A549 (cell line): Measurements from ENCODE around the gene AMACR. TPM values are rescaled to one million over a fixed set of nuclear protein-coding genes. Genes with fewer than 3 reads are reported as not detected.

ENCODE experiments used
- ATAC-seq, 2 experiments: fragments of 200-7000 bp in 1 of 2; fragments of >200 bp in 1 of 2; cut with Nextera tagmentation in 1 of 2; cut with Tn5 transposase in 1 of 2; 3 replicates each; pipeline versions ENCODE4 v1.8.0 to v1.9.1; 2018 to 2020; ENCODE audit warnings: mild to moderate bottlenecking in 1 of 2, moderate library complexity in 1 of 2
- CTCF ChIA-PET: fragments of 300-600 bp; sonication (Branson Sonifier 250); formaldehyde crosslinking; extraction: SDS; loops from one replicate; lab custom pipeline; 2021; ENCODE audit warnings: antibody characterized with exemption, inconsistent platforms; lab: Yijun Ruan, JAX
- POLR2A ChIA-PET: fragments of 350-600 bp; formaldehyde crosslinking; extraction: SDS; loops from one replicate; lab custom pipeline; 2021; ENCODE audit warnings: antibody characterized with exemption, inconsistent platforms; lab: Yijun Ruan, JAX
- DNase-seq, 2 experiments: peaks; one replicate each; pipeline versions ENCODE4 v3.0.0 to v3.0.0-alpha.2; 2011 to 2016; ENCODE audit warnings: low read depth in 1 of 2, low spot score in 1 of 2
- FAIRE-seq: peaks from 2 replicates; lab custom pipeline; 2011; peaks lifted over from hg19 to GRCh38; lab: Jason Lieb, UNC
- H3K27ac ChIP-seq, 2 experiments: fragments of >200 bp; sonication (Bioruptor Twin); formaldehyde crosslinking; 3 replicates each; pipeline ENCODE4 v1.5.1; 2016 to 2017
- H3K4me1 ChIP-seq: fragments of >200 bp; sonication (Bioruptor Twin); formaldehyde crosslinking; 3 replicates; pipeline ENCODE4 v1.6.1; 2016
- H3K4me2 ChIP-seq: fragments of >200 bp; sonication (Bioruptor Twin); formaldehyde crosslinking; 3 replicates; pipeline ENCODE4 v1.6.1; 2016
- H3K4me3 ChIP-seq: fragments of >200 bp; sonication (Bioruptor Twin); formaldehyde crosslinking; 3 replicates; pipeline ENCODE4 v1.5.1; 2016
- H3K9me3 ChIP-seq: fragments of >200 bp; sonication (Bioruptor Twin); formaldehyde crosslinking; 3 replicates; pipeline ENCODE4 v1.6.1; 2016
- CEBPB ChIP-seq, 2 experiments: fragments of >200 bp in 1 of 2; sonication (Bioruptor Twin) in 1 of 2; formaldehyde crosslinking in 1 of 2; IDR thresholded peaks; 2 replicates each; pipeline ENCODE4 v1.6.1; 2012 to 2016
- EHF ChIP-seq: fragments of 250-450 bp; sonication (Bioruptor Pico); IDR thresholded peaks from 2 replicates; pipeline ENCODE4 v1.5.0; 2020; ENCODE audit warnings: mild to moderate bottlenecking
- EHMT2 ChIP-seq: fragments of 200-600 bp; sonication (generic); IDR thresholded peaks from 2 replicates; pipeline ENCODE4 v1.6.1; 2016; ENCODE audit warnings: antibody characterized with exemption, low read depth, mild to moderate bottlenecking, moderate library complexity
- EP300 ChIP-seq, 2 experiments: fragments of >200 bp; sonication (Bioruptor Twin); formaldehyde crosslinking; IDR thresholded peaks; 2 replicates in 1 of 2; 3 replicates in 1 of 2; pipeline ENCODE4 v1.6.1; 2016 to 2017
- FOSB ChIP-seq: fragments of 250-450 bp; sonication (Bioruptor Pico); IDR thresholded peaks from 2 replicates; pipeline ENCODE4 v1.5.0; 2020; ENCODE audit warnings: mild to moderate bottlenecking, moderate library complexity
- FOSL2 ChIP-seq, 2 experiments: fragments of 450-650 bp in 1 of 2; fragments of >200 bp in 1 of 2; sonication (Bioruptor Twin) in 1 of 2; formaldehyde crosslinking; IDR thresholded peaks; 2 replicates each; pipeline versions ENCODE4 v1.5.0 to v1.6.1; 2016 to 2020; ENCODE audit warnings: mild to moderate bottlenecking in 1 of 2, moderate library complexity in 1 of 2
- HEYL ChIP-seq: fragments of 250-450 bp; sonication (Bioruptor Pico); IDR thresholded peaks from 2 replicates; pipeline ENCODE4 v1.8.0; 2021; ENCODE audit warnings: mild to moderate bottlenecking, moderate library complexity
- HOXA7 ChIP-seq: fragments of 250-450 bp; sonication (Bioruptor Pico); IDR thresholded peaks from 2 replicates; pipeline ENCODE4 v1.5.0; 2020; ENCODE audit warnings: mild to moderate bottlenecking, moderate library complexity
- HOXB13 ChIP-seq: fragments of 250-450 bp; sonication (Bioruptor Pico); IDR thresholded peaks from 2 replicates; pipeline ENCODE4 v1.5.0; 2020; ENCODE audit warnings: low read depth, mild to moderate bottlenecking, moderate library complexity
- JUN ChIP-seq, 2 experiments: fragments of >200 bp; sonication (Bioruptor Twin); formaldehyde crosslinking; IDR thresholded peaks; 2 replicates in 1 of 2; 3 replicates in 1 of 2; pipeline ENCODE4 v1.6.1; 2016 to 2017
- KDM1A ChIP-seq: fragments of 200-600 bp; sonication (generic); IDR thresholded peaks from 2 replicates; pipeline ENCODE4 v1.6.1; 2016; ENCODE audit warnings: low read depth, mild to moderate bottlenecking
- KDM5A ChIP-seq: fragments of 200-600 bp; sonication (generic); IDR thresholded peaks from 2 replicates; pipeline ENCODE4 v1.6.1; 2016; ENCODE audit warnings: antibody characterized with exemption, mild to moderate bottlenecking
- NFE2L2 ChIP-seq: fragments of 150-350 bp; conservative IDR thresholded peaks from 2 replicates; pipeline ENCODE4 v1.6.1; 2014; ENCODE audit warnings: low read length
- RAD21 ChIP-seq, 2 experiments: fragments of >200 bp in 1 of 2; sonication (Bioruptor Twin) in 1 of 2; formaldehyde crosslinking in 1 of 2; IDR thresholded peaks in 1 of 2; conservative IDR thresholded peaks in 1 of 2; 2 replicates in 1 of 2; 3 replicates in 1 of 2; pipeline ENCODE4 v1.6.1; 2012 to 2018; ENCODE audit warnings: inconsistent platforms in 1 of 2
- RARB ChIP-seq: fragments of 250-450 bp; sonication (Bioruptor Pico); IDR thresholded peaks from 2 replicates; pipeline ENCODE4 v1.8.0; 2021; ENCODE audit warnings: mild to moderate bottlenecking, moderate library complexity
- RCOR1 ChIP-seq: fragments of 150-350 bp; IDR thresholded peaks from 2 replicates; pipeline ENCODE4 v1.6.1; 2014; ENCODE audit warnings: antibody characterized with exemption, low read length, low read depth
- RNF2 ChIP-seq: fragments of 200-600 bp; sonication (generic); IDR thresholded peaks from 2 replicates; pipeline ENCODE4 v1.6.1; 2016; ENCODE audit warnings: low read depth, mild to moderate bottlenecking, antibody characterized with exemption, moderate library complexity, borderline replicate concordance
- TFCP2L1 ChIP-seq: fragments of 250-450 bp; sonication (Bioruptor Pico); IDR thresholded peaks from 2 replicates; pipeline ENCODE4 v1.5.0; 2021; ENCODE audit warnings: mild to moderate bottlenecking
- ZC3H11A ChIP-seq: fragments of 450-650 bp; IDR thresholded peaks from 2 replicates; pipeline ENCODE4 v1.6.1; 2014; ENCODE audit warnings: antibody characterized with exemption, mild to moderate bottlenecking
- ZFP36 ChIP-seq: fragments of 450-650 bp; IDR thresholded peaks from 2 replicates; pipeline ENCODE4 v1.6.1; 2014; ENCODE audit warnings: borderline replicate concordance; ENCODE audit not compliant: partially characterized antibody
- ZSCAN20 ChIP-seq: fragments of 250-450 bp; sonication (Bioruptor Pico); IDR thresholded peaks from 2 replicates; pipeline ENCODE4 v1.8.0; 2022; ENCODE audit warnings: mild to moderate bottlenecking, moderate library complexity
- WGBS: methylation state at CpG from one replicate; pipeline ENCODE4 v1.1.6; 2017; ENCODE audit errors: missing lambda C conversion rate; 5-methylcytosine and 5-hydroxymethylcytosine counted together
- polyA plus RNA-seq, 4 experiments: library from polyadenylated mRNA; depleted of rRNA in 3 of 4; stranded (reverse); fragments of >200 nt; fragmentation: RNase III in 1 of 4; extraction: RNeasy Plus Mini Kit Qiagen cat#74134 plus additional on column Dnase treatment in 1 of 4; gene quantifications; 2 replicates in 3 of 4; 3 replicates in 1 of 4; pipeline ENCODE4 v1.2.3, GENCODE V29; 2011 to 2017
- TF ChIP-seq, protein P1 (sequence below): fragments of >200 bp; sonication (Bioruptor Twin); formaldehyde crosslinking; IDR thresholded peaks from 3 replicates; pipeline ENCODE4 v1.5.1; 2016
- TF ChIP-seq, protein P2 (sequence below): fragments of 250-450 bp; sonication (Bioruptor Pico); IDR thresholded peaks from 2 replicates; pipeline ENCODE4 v1.5.0; 2020; ENCODE audit warnings: low read depth, mild to moderate bottlenecking, moderate library complexity
- TF ChIP-seq, protein P3 (sequence below): IDR thresholded peaks from 2 replicates; pipeline ENCODE4 v1.6.1; 2012; ENCODE audit warnings: low read depth, borderline replicate concordance
- TF ChIP-seq, protein P4 (sequence below): fragments of 150-350 bp; IDR thresholded peaks from 2 replicates; pipeline ENCODE4 v1.6.1; 2014; ENCODE audit warnings: low read depth, mild to moderate bottlenecking, low read length
- TF ChIP-seq, protein P5 (sequence below): fragments of 250-450 bp; sonication (Bioruptor Pico); IDR thresholded peaks from 2 replicates; pipeline ENCODE4 v1.5.0; 2021; ENCODE audit warnings: mild to moderate bottlenecking, moderate library complexity, borderline replicate concordance

Gene AMACR
- polyA plus RNA-seq, 2 of the 4 experiments (the other 2 are of a cell fraction) = 21.1 to 30.1 TPM

DNA sequence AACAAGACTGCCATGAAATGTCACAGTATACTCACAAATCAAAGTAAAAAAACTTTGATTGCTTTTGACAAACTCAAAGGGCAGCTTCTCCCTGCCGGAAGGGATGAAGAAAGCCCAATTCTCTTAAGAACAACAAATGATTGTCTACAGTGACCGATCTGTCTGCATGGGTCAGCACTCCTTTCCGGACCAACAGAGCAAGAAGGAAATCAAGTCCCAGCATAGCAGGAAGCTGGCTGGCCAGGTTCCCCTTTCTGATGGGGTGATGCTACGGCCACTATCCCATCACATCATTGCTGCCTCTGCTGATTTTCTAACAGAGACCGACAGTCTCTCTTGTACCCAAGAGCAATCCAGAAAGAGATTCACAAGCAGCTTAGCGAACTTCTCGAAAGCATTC lies 34.5 kb upstream of the AMACR start:
- Histone ChIP-seq H3K27ac (no peak overlapping the region), H3K4me1 (peaks cover 8% of the 10 kb centered on the region; the same call in 2 of the 3 replicates), H3K4me3 (no peak overlapping the region), H3K4me2 (no peak overlapping the region), H3K9me3 (no peaks in the 10 kb centered on the region)
- TF ChIP-seq, protein P1, sequence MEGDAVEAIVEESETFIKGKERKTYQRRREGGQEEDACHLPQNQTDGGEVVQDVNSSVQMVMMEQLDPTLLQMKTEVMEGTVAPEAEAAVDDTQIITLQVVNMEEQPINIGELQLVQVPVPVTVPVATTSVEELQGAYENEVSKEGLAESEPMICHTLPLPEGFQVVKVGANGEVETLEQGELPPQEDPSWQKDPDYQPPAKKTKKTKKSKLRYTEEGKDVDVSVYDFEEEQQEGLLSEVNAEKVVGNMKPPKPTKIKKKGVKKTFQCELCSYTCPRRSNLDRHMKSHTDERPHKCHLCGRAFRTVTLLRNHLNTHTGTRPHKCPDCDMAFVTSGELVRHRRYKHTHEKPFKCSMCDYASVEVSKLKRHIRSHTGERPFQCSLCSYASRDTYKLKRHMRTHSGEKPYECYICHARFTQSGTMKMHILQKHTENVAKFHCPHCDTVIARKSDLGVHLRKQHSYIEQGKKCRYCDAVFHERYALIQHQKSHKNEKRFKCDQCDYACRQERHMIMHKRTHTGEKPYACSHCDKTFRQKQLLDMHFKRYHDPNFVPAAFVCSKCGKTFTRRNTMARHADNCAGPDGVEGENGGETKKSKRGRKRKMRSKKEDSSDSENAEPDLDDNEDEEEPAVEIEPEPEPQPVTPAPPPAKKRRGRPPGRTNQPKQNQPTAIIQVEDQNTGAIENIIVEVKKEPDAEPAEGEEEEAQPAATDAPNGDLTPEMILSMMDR = no peak
- TF ChIP-seq ZFP36 (no peak), RAD21 (conservative IDR thresholded peaks at IDR 0.05 in 1 of 2, IDR thresholded peaks at IDR 0.05 in 1 of 2) (no peak), KDM5A (no peak), HOXB13 (no peak), RARB (CRISPR knock-in tag) (no peak), HEYL (CRISPR knock-in tag) (no peak), TFCP2L1 (CRISPR knock-in tag) (no peak), HOXA7 (no peak), FOSB (CRISPR knock-in tag) (no peak)
- TF ChIP-seq, protein P2, sequence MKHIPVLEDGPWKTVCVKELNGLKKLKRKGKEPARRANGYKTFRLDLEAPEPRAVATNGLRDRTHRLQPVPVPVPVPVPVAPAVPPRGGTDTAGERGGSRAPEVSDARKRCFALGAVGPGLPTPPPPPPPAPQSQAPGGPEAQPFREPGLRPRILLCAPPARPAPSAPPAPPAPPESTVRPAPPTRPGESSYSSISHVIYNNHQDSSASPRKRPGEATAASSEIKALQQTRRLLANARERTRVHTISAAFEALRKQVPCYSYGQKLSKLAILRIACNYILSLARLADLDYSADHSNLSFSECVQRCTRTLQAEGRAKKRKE = no peak
- CTCF ChIA-PET = no interaction called here
- FAIRE-seq (no peak), DNase-seq (no peak), ATAC-seq (no peak)
- POLR2A ChIA-PET = no interaction called here
- WGBS = 78% methylated on average over 7 of the region's 7 CpGs

DNA sequence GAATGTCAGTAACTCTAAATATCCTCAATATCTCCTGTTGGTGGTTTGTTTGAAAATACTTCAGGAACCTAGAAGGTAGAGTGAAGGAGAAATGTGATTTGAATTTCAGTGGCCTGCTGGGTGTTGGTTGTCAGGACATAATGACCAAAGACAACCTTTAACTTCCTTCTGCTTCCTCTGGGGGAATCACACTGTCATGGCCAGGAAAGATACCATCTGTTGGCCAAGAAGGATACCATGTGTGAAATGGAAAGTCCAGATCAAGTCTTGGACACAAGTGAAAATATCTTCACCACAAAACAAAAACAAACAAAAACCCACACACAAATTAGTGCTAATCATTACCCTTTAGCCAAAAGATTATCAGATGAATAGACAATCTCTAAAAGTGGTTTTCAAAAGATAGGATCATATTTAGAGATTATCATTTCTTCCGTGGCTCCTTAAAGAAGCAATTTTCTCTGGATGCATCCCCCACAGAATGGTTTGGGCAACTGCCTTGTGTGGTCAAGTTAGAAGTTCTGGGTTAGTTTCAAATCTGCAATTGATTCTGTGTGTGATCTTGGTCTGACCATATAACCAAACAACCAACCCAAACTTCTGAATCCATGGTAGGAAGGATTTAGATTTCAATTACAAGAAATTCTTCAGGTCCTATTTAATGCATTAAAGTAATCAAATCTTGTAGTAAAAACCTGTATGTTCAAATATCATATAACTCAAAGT lies 33.6 kb upstream of the AMACR start:
- no peak for DNase-seq
- H3K4me2 ChIP-seq = no peak overlapping the region
- H3K4me3 ChIP-seq = no peak overlapping the region
- peaks cover 8% of the 10 kb centered on the region; the same call in 2 of the 3 replicates for H3K4me1 ChIP-seq
- POLR2A ChIA-PET = no interaction called here
- 93% methylated on average over 1 of the region's 1 CpG for WGBS
- CTCF ChIA-PET = no interaction called here
- H3K9me3 ChIP-seq = no peaks in the 10 kb centered on the region
- no peak for FAIRE-seq
- TF ChIP-seq NFE2L2 (no peak), KDM1A (no peak), RNF2 (no peak), EHMT2 (no peak), FOSL2 (IDR thresholded peaks at IDR 0.05) (no peak), FOSL2 (CRISPR knock-in tag; IDR thresholded peaks at IDR 0.05) (no peak), ZSCAN20 (CRISPR knock-in tag) (no peak), EP300 (IDR thresholded peaks at IDR 0.05) (no peak), KDM5A (no peak), CEBPB (IDR thresholded peaks at IDR 0.05) (no peak), EHF (CRISPR knock-in tag) (no peak), ZC3H11A (no peak), HOXA7 (no peak), RCOR1 (no peak), JUN (IDR thresholded peaks at IDR 0.05) (no peak)
- TF ChIP-seq, protein P3, sequence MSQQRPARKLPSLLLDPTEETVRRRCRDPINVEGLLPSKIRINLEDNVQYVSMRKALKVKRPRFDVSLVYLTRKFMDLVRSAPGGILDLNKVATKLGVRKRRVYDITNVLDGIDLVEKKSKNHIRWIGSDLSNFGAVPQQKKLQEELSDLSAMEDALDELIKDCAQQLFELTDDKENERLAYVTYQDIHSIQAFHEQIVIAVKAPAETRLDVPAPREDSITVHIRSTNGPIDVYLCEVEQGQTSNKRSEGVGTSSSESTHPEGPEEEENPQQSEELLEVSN = no peak
- TF ChIP-seq, protein P4, sequence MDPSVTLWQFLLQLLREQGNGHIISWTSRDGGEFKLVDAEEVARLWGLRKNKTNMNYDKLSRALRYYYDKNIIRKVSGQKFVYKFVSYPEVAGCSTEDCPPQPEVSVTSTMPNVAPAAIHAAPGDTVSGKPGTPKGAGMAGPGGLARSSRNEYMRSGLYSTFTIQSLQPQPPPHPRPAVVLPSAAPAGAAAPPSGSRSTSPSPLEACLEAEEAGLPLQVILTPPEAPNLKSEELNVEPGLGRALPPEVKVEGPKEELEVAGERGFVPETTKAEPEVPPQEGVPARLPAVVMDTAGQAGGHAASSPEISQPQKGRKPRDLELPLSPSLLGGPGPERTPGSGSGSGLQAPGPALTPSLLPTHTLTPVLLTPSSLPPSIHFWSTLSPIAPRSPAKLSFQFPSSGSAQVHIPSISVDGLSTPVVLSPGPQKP = no peak
- TF ChIP-seq, protein P5, sequence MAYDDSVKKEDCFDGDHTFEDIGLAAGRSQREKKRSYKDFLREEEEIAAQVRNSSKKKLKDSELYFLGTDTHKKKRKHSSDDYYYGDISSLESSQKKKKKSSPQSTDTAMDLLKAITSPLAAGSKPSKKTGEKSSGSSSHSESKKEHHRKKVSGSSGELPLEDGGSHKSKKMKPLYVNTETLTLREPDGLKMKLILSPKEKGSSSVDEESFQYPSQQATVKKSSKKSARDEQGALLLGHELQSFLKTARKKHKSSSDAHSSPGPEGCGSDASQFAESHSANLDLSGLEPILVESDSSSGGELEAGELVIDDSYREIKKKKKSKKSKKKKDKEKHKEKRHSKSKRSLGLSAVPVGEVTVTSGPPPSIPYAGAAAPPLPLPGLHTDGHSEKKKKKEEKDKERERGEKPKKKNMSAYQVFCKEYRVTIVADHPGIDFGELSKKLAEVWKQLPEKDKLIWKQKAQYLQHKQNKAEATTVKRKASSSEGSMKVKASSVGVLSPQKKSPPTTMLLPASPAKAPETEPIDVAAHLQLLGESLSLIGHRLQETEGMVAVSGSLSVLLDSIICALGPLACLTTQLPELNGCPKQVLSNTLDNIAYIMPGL (CRISPR knock-in tag) = no peak
- no peak for ATAC-seq
- H3K27ac ChIP-seq = no peak overlapping the region
